ENCODE data around the gene MMEL1.

The MMEL1 gene

DNA sequence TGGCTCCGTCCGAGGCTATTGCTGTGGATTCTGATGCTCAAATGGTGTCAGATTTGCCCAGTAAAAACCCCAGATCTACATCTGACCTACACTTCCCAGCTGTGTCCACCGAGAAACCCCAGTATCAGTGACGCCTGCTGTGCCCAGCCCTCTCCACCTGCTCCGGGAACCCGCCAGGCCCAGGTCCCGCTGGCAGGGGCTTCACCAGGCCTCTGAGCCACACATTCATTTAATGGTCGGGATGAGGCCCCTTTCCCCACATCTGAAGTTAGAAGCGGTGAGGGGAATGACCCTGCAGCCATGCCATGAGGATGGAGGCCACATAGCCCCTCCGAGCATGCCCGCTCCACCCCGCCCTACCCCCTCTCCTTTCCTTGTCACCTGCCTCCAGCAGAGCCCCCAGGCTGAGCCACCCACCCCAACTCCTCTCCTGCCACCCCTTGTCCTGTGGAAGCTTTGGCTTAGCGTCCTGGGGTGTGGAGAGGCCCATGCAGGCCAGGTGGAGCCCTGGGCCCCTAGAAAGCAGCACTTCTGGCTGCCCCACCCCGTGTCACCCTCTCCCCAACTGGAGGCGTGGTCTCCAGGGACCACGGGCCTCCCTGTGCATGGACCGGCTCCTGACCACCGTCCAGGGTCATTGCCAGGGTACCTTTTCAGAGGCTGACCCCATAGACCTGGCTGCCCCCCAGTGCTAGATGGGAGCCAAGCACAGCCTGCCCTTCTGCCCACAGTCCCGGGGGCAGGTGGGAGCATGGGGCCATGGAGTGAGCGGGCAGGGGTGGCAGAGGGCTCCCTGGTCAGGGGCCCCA is 68.6 kb downstream of the MMEL1 start:
- H3K27ac ChIP-seq = no peak overlapping the region
- TF ChIP-seq CTCF (conservative IDR thresholded peaks at IDR 0.05) (no peak), ZFX (IDR thresholded peaks at IDR 0.05) (no peak)

DNA sequence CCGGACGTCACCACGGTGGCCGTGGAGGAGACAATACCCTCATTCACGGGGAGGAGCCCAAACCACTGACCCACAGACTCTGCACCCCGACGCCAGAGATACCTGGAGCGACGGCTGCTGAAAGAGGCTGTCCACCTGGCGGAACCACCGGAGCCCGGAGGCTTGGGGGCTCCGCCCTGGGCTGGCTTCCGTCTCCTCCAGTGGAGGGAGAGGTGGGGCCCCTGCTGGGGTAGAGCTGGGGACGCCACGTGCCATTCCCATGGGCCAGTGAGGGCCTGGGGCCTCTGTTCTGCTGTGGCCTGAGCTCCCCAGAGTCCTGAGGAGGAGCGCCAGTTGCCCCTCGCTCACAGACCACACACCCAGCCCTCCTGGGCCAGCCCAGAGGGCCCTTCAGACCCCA is 69.6 kb downstream of the MMEL1 start:
- no peak overlapping the region for H3K27ac ChIP-seq
- TF ChIP-seq ZFX (IDR thresholded peaks at IDR 0.05) (no peak), CTCF (conservative IDR thresholded peaks at IDR 0.05) (no peak)

DNA sequence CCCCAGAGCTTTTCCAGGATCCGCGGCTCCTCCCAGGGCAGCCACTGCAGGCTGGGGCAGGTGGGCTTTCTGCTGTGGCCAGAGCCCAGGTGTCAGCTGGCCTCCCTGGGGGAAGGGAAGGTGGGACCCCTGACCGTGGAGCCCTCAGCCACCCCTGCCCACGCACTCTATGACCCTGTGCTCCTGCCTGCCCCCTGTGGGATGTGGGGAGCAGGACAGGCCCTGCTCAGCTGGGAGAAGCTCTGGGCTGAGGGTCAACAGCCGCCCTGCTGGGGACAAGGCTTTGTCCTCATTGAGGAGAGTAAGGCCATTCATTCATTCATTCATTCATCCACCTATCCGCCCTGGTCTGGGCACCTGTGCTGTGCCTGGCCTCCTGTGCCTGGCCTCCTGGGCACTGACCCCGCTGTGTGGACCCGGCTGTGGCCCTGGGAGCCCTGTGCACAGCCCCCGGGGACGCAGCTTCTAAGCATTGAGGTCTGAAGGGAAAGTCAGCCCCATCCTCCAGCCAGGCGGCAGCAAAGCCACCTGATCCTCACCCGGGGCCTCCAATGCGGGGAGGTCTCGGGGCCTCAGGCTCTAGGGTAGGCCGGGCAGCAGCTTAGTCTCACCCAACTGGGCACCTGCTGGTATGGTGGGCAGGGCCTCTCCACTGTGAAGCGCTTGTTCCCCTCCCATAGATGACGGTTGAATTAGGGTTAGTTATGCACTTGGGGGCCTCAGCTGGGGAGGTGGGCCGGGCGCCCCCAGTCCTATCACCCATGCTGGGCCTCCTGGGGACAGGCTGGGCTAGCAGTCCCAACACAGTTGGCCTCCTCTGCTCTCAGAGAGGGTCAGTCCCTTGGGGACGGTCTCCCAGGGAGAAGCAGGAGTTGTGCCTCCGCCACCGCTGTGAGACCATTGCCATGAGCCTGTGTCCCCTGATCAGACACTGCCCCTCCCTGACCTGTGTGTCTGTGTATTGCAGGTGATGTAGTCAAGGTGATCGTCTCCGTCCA is 70.6 kb downstream of the MMEL1 start:
- H3K27ac ChIP-seq = no peak overlapping the region
- TF ChIP-seq CTCF (conservative IDR thresholded peaks at IDR 0.05) (no peak; the same call in 1 of the 2 replicates), ZFX (IDR thresholded peaks at IDR 0.05) (no peak)

- TF ChIP-seq ZFX (IDR thresholded peaks at IDR 0.05) (no peak), CTCF (conservative IDR thresholded peaks at IDR 0.05) (no peak)
- H3K27ac ChIP-seq = no peak overlapping the region
These were observed 71.4 kb downstream of the MMEL1 start for GRCh38 chr1:2561446-2561845.

DNA sequence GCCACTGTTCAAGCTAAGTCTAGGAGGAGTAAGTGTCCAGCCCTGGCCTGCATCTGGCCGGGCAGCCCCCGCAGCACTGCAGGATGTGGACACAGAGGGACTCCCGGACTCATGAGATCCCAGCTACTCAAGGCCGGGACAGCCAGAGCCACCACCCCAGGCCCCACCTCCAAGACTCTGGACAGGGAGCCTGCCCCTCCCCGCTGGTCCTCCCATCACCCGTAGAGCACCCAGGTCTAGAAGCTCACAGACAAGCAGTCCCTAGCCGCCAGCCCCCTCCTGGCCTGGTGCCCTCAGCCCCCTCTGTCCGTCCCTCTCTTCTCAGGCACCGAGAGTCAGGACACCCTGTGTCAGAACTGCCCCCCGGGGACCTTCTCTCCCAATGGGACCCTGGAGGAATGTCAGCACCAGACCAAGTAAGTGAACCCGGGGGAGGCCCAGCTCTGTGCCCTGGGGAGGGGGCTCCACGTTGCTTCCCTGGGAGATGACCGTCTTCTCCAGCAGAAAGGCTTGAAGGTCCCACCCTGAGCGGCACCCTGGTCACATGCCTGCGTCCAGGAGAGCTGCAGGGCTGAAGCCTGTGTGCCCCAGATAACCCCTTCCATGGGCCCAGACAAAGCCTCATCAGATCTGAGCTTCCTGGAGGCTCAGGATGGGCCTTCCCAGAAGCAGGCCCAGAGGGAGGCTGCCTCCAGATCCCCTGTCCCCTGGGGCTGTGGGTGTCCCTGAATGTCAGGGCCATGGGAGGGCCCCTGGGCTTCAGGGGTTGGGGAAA is 72.3 kb downstream of the MMEL1 start:
- no peak overlapping the region for H3K27ac ChIP-seq
- TF ChIP-seq CTCF (conservative IDR thresholded peaks at IDR 0.05) = no peak
- TF ChIP-seq ZFX (IDR thresholded peaks at IDR 0.05) = no peak

GRCh38 chr1:2559509-2560298 is 73.1 kb downstream of the MMEL1 start:
- H3K27ac ChIP-seq = no peak overlapping the region
- TF ChIP-seq CTCF (conservative IDR thresholded peaks at IDR 0.05) = no peak
- TF ChIP-seq ZFX (IDR thresholded peaks at IDR 0.05) = no peak

Data from C4-2B (cell line).